ENCODE data around the gene PIWIL1.

PIWIL1 gene

DNA sequence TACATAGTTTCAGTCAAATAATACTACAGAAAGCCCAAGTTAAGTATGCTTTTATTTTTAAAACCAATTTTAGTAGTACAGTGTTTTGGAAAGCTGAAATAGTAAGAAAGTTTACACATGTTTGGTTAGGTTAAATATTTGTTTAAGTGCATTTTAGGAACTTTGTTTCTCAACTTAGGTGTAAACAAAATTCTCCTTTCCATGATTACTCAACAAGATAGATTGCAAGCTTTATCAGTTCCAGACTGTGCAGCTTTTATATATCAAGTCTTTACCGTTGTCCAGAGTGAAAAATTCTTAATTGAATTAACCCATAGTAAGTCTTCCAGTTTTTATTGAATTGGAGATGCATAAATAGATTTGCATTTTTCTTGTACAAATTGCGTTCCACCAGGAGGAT is 45.1 kb downstream of the PIWIL1 start:
- DNase-seq: no peak

DNA sequence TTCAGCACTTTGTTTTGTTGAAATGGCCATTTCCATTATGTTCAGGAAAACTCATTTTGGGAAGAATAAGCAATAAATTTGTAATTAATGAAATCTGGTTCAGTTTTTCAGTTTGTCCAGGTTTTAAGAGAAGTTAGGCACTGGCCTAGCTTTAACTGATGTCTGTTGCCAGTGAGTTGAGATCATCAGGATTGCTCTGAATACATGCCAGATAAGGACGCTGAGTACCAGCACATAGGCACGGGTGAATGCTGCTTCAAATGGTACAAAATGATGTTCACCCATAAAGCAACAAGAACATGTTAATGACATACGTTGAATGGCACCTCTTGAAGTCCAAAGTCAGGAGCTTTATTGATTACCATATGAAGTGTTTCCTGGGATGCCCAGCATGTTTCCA is 46.5 kb downstream of the PIWIL1 start:
- DNase-seq: no peak

DNA sequence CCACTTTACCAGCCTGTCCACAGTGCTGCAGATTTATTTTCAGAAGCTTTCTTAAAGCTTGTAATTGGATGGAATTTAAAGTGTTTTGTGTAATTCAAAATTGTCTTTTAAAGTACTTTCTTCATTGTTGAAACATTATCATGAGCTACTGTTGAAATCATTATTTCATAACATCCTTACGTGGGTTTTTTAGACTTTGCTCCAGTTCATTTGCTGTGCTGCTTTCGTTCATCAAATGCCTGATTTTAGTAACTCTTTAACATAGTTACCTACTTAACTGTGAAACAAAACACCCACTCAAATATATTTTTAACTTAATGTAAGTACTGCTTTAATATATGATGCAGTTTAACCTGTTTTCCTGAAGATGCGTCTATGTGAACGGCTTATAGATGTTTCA is 47.5 kb downstream of the PIWIL1 start:
- DNase-seq: no peak

DNA sequence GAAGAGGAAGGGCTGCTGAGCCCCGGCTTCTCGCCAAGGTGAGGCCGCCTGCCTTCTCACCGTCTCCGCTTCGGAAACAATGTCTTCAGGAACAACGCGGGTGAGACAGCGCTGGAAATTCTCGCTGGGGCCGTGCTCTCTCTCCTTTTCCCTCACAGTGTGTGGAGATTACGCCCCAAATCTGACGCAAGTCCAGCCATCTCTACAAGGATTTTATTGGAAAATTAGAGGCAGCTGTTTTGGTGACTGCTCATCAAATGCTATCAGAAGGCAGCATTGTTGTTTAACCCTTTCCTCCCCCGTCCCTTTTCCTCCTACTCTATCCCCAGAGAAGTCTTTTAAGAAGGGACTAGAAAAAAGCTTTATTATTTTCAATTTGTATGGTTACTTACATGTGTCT is 53.5 kb downstream of the PIWIL1 start:
- DNase-seq: no peak

DNA sequence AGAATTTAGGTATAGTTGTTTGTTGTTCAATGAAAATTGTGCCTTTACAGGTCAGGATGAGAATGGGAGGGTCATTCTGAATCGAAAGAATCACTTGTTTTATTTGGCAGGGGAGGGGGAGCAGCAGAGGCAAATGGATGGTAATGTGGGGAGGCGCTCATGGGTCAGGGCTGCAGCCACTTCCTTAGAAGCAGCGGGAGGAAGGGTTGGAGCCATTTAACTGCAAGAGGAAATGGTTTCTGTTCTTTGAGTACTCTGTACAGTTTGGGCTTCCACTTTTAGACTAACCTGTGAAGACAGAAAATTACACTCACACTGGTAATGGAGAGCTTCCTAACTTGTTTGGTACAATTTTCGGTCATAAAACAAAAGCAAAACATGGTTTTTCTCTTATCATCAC is 57.2 kb downstream of the PIWIL1 start:
- DNase-seq: no peak

DNA sequence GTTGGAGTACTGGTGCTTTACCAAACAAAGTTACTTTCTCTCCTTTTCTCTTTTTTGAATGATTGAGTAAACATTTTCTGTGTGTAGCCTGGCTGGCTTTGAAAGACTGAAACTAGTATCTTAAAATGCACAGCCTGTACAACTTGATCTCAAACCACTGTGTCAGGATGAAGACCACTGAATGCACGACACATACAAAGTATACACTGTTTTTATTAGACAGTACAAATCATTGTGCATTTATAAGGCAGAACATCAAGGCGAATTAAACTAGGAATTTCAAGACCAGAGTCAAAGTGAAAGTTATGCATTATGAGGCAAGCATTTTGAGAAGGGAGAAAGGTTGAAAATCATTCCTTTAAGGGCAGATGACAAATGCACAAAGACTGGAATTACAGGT is 59.0 kb downstream of the PIWIL1 start:
- no peak for DNase-seq

DNA sequence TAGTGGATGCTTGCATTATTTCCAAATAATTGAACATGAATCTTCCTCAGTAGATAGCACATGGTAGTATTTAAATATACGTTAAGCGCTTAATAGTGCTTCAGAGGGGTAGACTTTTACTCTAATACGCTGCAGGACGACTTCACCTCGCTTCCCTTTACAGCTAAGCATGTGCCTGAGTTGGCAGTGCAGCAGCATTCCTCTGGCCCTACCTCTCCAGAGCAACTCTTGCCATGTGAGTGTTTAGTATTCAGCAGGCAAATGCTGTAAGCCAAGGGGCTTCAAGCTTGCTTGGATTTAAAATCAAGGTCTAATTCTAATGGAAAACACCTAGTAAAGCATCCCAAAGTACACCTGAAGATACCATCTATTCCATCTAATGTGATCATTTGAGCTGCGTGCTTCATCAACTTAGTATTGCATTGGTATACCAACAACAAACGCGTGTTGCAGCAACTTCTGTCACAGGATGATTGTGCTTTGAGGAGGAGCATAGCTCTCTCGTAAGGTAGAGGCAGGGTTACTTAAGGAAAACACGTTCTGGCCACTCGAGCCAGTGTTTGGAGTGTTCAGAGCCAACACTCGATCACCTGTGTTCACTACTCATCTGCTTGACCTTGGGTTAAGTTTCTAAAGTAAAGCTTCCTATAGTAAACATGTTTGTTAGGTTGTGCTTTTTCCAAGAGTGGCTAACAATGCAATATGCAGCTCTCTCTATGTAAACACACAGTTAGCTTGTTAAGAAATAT is 60.6 kb downstream of the PIWIL1 start:
- no peak for DNase-seq

DNA sequence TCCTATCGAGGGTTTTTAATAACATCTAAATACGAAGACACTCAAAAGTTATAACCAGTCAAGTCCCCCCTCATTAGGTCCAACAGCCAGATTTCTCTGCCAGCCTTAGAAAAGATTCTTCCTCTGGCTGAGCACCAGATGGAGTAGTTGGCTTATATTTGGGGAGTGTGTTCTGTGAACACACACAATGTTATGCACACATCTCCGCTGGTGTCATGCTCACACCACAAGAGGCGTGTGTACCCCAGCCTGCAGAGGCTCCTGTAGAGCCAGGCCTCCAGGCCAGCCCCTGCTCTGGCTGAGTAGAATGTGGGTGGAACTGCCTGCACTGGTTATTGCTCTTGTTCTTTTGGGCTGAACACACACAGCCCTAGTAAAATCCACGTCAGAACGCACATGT is 64.0 kb downstream of the PIWIL1 start:
- DNase-seq: no peak

DNA sequence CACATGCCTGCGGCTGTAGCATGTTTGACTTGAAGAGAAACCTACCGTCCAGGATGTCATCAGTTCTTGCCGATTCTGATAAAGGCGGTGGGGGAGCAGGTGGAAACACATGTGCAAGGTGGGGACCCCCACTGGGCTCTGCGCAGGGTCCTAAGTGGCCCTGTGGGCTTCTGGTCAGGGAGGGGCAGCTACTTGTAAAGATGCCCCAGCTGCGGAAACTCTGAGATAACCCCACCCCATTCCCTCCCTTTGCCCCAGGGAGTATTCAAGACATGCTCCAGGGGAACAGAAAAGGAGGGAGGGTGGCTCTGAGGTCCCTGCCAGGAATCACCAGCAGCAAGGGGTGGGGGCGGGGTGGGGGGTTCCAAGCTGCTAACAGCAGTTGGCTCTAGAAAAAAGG is 67.6 kb downstream of the PIWIL1 start:
- no peak for DNase-seq

DNA sequence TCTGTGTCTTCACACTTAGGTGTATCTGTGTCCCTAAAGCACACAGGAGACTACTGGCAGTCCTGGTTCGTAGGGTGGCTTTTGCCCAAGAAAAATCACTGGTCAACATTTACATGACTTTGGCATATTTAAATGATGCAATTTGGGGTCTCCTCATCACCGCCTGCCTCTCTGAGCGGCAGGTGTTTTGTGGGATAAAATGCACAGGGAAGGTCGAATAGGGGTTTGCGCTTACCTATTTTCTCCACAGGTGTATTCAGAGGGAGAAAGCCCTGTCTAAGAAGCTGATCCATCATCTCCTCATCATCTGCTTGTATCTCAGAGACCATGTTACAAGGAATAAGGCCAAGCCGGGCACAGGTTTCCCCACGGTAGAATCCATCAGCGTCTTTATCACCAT is 74.7 kb downstream of the PIWIL1 start:
- no peak for DNase-seq

DNA sequence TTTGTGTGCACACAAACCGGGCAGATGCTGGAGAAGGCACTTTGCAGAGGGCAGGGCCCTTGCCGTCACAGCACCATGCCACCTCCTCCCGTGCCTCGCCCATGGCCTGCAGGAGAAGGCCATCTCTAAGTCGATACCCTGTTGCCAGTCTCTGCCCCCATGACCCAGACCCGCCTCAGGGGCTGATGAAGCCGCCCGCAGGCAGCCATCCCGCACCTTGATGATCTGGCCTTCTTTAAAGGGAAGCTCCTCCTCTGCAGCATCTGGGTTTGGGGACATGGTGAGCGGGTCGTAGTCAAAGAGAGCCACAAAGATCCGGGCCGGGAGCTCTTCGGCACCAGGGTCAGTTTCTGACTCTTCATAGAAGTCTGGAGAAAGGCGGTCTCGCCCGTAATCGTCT is 76.2 kb downstream of the PIWIL1 start:
- DNase-seq: no peak

DNA sequence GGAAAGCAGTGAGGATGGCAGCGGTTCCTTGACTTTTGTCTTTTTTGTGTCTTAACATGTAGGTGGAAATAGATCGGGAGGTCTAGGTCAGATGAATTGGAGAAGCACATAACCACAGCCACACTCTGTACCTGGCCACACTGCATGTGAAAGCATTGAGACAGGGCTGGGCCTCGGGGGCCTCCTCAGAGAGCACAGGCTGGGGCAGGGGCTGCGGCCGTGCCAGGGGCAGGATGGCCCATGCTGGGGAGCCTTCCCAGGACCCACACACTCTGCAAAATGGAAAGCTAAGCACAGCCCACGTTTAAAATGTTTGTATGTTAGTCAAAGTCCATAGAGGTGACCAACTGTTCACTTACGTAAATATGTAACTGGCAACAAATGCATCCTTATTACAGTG is 76.7 kb downstream of the PIWIL1 start:
- DNase-seq: no peak

DNA sequence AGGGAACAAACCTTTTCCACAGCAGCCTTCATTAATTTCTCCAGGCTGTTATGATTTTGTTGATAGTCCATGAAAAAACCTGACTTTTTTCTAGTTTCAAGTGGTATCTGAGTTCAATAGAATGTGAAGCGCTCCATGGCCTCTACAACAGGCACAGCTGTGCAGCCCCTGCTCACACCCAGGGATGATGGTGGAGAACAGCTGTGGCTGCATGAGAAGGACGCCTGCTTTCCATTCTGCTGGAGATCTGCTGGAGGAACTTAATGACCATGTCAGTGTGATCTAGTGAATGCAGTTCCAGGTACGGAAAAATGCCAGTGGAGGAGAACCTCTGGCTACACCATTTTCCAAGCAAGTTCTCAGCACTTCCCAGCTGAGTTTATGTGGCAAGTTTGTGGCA is 80.6 kb downstream of the PIWIL1 start:
- DNase-seq: no peak

DNA sequence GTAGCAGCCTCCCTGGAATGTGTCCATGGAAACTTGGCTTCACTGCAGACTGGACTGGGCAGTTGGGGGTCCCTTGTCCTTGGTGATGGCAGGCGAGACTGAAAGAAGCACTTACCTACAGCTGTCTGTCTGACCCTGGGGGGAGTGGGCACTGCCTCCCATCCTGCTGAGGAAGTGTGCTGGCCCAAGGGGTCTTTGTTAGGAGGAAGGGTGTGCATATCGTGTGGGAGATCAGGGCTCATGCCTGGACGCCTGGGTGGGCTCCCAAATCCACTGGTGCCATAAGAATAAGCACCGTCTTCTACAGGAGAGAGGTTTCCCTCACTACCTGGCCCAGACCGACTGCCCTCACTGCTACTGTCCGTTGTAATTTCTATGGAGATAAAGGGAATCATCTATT is 81.4 kb downstream of the PIWIL1 start:
- DNase-seq: no peak

DNA sequence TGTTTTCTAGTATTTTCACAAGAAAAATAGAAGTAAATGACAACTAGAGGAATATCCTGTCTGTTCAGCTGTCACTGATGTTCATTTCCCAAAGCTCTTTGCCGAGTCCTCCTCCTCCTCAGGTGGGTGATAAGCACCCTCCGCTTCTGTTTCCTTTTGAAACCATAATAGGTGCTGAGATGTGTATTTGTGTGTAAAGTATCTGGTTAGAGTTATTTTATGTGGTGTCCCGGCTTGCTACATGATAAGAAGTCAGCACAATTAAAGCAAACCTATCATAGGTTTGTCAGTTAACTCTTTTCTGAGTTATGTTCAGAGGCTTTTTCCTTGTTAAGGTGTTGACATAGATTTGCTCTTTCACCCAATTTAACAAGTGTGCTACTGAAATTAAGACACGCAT is 82.4 kb downstream of the PIWIL1 start:
- DNase-seq: no peak

DNA sequence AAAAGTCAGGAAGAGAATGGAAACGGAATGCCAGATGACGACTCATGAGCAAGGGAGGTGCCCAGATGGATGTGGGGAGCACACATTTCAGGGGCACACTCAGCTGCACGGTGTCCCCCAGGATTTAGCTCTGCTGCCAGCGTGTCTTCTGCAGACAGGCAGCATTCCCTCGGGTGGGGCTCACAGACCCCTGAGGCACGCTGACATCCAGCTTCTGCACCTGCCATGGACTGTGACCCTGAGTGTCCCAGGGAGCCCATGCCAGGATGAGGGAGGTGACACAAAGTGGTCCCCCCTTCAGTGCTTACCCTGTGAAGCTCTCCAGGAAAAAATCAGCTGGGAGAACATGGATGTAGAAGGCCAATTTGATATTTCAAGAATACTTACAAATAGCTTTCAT is 84.2 kb downstream of the PIWIL1 start:
- DNase-seq: no peak
